HAP-1 (cell line): ENCODE results near the gene BOD1L2.

Experiments
- DNase-seq, 2 experiments: peaks; one replicate each; pipeline ENCODE4 v3.0.0-alpha.2; 2016 to 2020; ENCODE audit warnings: low spot score in 2 of 2
- H3K27me3 ChIP-seq: fragments of 250-450 bp; sonication (Bioruptor Pico); 2 replicates; pipeline ENCODE4 v1.5.1; 2020; ENCODE audit warnings: low read depth, mild to moderate bottlenecking, moderate library complexity
- H3K36me3 ChIP-seq: fragments of 250-450 bp; sonication (Bioruptor Pico); replicated peaks from 2 replicates; pipeline ENCODE4 v1.5.1; 2020; ENCODE audit warnings: mild to moderate bottlenecking
- H3K4me1 ChIP-seq: fragments of 250-450 bp; sonication (Bioruptor Pico); 2 replicates; pipeline ENCODE4 v1.5.1; 2020; ENCODE audit warnings: mild to moderate bottlenecking
- H3K4me3 ChIP-seq: fragments of 250-450 bp; sonication (Bioruptor Pico); 2 replicates; pipeline ENCODE4 v1.5.1; 2020; ENCODE audit warnings: mild to moderate bottlenecking, moderate library complexity
- H3K9me3 ChIP-seq: fragments of 250-450 bp; sonication (Bioruptor Pico); 2 replicates; pipeline ENCODE4 v1.5.1; 2020; ENCODE audit warnings: mild to moderate bottlenecking, moderate library complexity
- in situ Hi-C: fragments of 300-500 bp; cut with MboI; formaldehyde crosslinking; loops from 3 replicates; pipeline ENCODE4 v1.14.3; 2020; ENCODE audit warnings: low sequenced_read_pairs, inconsistent platforms, mixed read lengths

Gene BOD1L2

DNA sequence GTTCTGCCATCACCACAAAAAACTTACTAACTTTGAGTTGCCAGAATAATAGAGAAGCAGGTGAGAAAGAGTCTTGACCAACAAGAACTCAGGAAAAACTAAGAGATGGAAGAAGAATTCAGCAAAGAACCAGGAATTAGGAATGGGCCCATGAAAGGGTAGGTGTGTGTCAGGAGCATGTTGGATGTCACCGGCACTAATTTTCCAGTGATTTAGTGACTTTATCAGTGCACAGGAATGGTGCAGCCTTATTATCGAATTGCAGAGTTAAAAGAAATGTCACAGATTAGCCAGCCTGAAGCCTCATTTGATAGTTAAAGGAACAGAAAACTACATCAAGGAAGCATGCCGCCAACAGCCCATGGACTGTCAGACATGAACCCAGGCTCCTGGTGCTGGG, 9.0 kb upstream of the BOD1L2 start:
- in situ Hi-C loops, result no loop called here
- H3K4me1 ChIP-seq, result no peaks in the 10 kb centered on the region; the same call in 1 of the 2 replicates
- no peaks in the 10 kb centered on the region for H3K36me3 ChIP-seq
- no peaks in the 10 kb centered on the region for H3K27me3 ChIP-seq
- no peak for DNase-seq
- H3K9me3 ChIP-seq, result no peaks in the 10 kb centered on the region
- no peak overlapping the region for H3K4me3 ChIP-seq

DNA sequence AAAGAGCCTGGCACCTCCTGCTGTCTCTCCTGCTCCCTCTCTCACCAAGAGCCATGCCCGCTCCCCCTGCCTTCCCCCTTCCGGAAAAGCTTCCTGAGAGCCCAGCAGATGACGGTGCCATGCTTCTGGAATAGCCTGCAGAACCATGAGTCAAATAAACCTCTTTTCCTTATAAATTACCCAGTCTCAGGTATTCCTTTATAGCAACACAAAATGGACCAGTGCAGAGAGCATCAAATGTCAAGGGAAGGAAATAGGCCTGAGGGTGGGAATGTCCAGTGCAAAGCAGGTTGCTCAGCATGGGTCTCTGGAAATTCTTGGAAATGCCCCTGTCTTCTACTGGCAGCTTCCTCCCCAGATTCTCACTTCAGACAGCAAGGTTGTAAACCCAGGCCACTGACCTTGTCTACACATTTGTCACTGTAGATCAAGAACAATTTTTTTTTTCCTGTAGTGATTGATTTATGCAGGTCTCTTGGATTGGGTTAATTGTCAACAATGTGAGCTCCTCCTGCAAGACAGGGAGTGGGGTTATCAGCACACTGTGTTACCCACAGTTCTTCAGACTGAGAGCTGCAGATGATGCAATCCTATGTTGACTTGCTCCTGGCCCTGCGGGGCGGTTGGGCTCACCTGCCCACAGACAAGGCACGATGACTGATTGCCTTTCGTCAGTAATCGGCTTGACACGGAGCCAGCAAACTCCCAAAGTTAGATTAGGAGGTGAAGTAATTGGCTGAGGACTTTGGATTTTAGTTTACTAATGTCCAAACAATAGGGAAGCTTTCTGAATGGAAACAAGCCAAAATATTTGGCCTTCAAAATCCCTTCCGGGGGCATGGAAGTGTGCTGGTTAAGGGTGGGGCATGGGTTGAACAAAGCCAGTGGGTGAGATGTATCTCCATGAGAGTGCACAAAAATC, 5.4 kb upstream of the BOD1L2 start:
- Histone ChIP-seq H3K27me3 (no peaks in the 10 kb centered on the region), H3K36me3 (no peaks in the 10 kb centered on the region), H3K9me3 (no peaks in the 10 kb centered on the region), H3K4me1 (no peaks in the 10 kb centered on the region), H3K4me3 (no peak overlapping the region)
- in situ Hi-C loops, result no loop called here
- DNase-seq, result no peak

DNA sequence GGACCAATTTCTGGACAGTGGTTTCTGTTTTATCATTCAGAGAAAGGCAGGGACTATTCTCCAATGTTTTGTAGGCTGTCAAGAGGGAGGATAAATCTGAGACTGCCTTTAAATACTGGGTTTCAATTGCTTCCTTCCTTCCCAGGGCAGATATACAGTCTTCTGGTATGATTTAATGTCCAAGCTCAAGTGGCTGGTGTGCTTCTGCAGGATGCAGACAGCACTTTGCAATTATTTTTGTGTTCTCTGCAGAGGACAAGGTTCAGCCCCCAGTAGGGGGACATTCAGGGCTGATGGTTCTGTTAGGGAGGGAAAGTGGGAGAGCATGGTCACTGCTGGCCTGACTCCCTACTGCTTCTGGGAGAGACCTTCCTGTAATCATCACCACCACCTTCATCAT, 4.6 kb upstream of the BOD1L2 start:
- Histone ChIP-seq H3K36me3 (no peaks in the 10 kb centered on the region), H3K9me3 (no peaks in the 10 kb centered on the region), H3K4me1 (no peaks in the 10 kb centered on the region), H3K4me3 (no peak overlapping the region), H3K27me3 (no peaks in the 10 kb centered on the region)
- in situ Hi-C loops, result no loop called here
- no peak for DNase-seq

DNA sequence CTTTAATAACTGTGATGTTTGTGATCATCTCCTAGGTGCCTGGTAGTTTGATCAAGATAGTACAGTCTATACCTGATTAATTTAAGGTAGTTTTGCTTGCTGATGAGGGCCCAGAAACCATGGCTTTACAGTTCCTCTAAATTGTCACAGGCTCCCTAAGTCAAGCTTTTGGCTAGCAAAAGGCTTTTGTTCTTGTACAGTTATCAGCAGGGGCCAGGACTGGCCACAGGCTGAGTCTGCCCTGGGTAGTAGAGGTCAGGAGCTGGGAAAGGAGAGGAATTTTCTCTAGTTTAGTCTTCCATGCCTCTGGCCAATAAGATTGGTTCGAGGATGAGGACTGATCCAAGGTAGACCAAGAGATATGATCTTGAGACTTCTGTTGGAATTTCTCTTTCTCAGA, 3.6 kb upstream of the BOD1L2 start:
- H3K4me1 ChIP-seq, result no peaks in the 10 kb centered on the region
- no peaks in the 10 kb centered on the region for H3K27me3 ChIP-seq
- H3K36me3 ChIP-seq, result no peaks in the 10 kb centered on the region
- H3K4me3 ChIP-seq, result no peak overlapping the region
- in situ Hi-C loops, result no loop called here
- no peaks in the 10 kb centered on the region for H3K9me3 ChIP-seq
- no peak for DNase-seq

DNA sequence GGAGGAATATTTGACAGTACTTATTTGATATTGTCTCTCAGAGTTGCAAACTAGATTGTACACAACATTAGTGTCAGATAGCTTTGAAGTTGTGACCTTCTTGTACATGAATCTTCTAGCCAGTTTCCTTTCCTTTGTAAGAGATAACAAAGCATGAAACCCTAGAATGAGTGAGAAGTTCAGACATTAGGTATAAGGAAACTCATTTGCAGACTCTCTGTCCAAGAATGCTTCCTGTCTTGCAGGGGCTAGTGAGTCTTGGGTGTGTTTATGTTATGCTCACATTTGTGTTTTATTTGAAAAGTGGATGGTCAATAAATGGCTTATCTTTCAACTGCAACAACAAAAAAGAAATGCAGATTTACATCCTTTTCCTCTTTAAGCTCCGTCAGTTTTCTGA, 1.4 kb downstream of the BOD1L2 start:
- in situ Hi-C loops, result no loop called here
- Histone ChIP-seq H3K4me3 (no peak overlapping the region), H3K36me3 (no peaks in the 10 kb centered on the region)

DNA sequence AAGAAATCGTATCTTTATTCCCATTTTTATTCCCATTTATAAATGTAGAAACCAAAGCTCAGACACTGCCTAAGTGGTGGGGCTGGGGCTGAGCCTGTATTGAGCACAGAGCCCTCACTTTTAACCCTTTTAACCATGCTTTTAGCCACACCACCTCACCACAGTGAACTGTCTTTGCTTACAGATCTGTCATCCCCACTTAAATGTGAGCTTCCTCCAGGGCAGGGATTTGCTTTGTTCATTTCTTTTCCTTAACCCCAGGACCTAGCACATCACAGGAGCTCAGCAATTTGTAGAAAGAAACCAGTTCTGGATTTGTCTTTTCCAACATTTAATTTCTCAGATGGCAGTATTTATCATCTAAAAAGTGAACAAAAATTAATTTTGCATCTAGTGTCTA, 2.2 kb downstream of the BOD1L2 start:
- in situ Hi-C loops, result no loop called here
- H3K4me1 ChIP-seq, result peaks cover 13% of the 10 kb centered on the region
- H3K4me3 ChIP-seq, result no peak overlapping the region
- H3K27me3 ChIP-seq, result no peaks in the 10 kb centered on the region
- DNase-seq, result no peak
- no peaks in the 10 kb centered on the region for H3K36me3 ChIP-seq
- no peaks in the 10 kb centered on the region for H3K9me3 ChIP-seq

More for the DNA sequence above, 1.4 kb downstream of the BOD1L2 start:
- peaks cover 13% of the 10 kb centered on the region for H3K4me1 ChIP-seq
- no peaks in the 10 kb centered on the region for H3K9me3 ChIP-seq
- DNase-seq, result no peak
- H3K27me3 ChIP-seq, result no peaks in the 10 kb centered on the region

DNA sequence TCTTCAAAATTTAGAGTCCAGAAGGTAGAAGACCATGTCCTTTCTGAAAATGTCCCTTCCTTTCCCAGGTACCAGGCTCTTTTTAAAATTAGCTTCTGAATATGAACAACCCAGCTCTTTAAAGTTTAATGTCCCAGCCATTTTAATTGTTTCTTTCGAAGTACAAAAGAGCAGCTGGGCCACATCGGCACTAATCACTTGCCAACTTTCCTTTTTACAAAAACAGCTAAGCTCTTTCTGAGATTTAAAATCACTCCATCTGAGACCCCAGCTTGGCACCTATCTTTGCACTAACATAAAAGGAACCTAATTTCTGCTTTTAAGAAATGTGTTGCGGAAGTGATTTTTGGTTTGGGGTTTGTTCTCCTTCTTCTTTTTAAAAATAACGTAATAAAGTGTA, 2.6 kb downstream of the BOD1L2 start:
- peak in 1 of 2 experiments; percentile 4 for DNase-seq
- in situ Hi-C loops, result no loop called here

DNA sequence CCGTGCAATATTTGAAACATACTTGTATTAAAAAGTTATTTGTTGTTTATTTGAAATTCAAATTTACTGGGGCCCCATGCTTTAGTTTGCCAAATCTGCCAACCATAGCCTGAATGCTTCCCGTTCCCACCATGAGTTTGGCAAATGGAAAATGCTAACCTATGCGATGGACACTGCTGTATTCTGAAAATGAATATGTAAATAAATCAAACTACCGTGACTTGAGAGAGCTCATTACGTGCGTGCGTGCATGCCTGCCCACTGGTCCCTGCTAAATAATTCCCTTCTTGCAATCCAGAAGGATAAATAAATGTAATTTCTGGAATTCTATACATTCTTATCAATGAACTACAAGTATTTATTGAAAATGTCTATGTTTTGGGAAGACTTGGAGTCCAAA, 3.2 kb downstream of the BOD1L2 start:
- in situ Hi-C loops, result no loop called here
- no peaks in the 10 kb centered on the region for H3K27me3 ChIP-seq

More for the DNA sequence above, 2.6 kb downstream of the BOD1L2 start:
- Histone ChIP-seq H3K4me3 (no peak overlapping the region), H3K27me3 (no peaks in the 10 kb centered on the region), H3K4me1 (peaks cover 13% of the 10 kb centered on the region), H3K36me3 (no peaks in the 10 kb centered on the region), H3K9me3 (no peaks in the 10 kb centered on the region)

DNA sequence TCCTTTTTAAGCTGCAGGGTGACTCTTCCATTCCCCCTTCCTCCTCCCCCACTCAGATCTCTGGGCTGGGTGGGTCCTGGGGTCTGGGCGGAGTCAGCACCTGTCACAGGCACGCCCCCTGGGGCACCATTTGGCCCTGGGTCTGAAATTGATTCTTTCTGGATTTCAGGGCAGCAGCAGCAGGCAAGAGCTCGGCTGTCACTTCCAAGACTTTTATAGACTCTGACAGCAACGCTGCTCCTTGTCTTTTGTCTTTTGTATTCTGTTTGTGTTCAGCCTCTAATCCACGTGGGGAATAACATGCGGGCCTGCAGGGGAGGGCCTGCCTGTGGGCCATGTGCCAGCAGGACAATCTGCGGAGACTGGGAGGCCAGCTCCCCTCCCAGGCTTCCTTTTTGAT, 3.9 kb downstream of the BOD1L2 start:
- Histone ChIP-seq H3K4me3 (no peak overlapping the region), H3K9me3 (no peaks in the 10 kb centered on the region), H3K4me1 (peaks cover 13% of the 10 kb centered on the region), H3K27me3 (no peaks in the 10 kb centered on the region), H3K36me3 (no peaks in the 10 kb centered on the region)
- DNase-seq, result peak; percentile 62 to 77
- in situ Hi-C loops, result no loop called here

More for the DNA sequence above, 3.2 kb downstream of the BOD1L2 start:
- Histone ChIP-seq H3K4me1 (peaks cover 13% of the 10 kb centered on the region), H3K4me3 (no peak overlapping the region), H3K9me3 (no peaks in the 10 kb centered on the region), H3K36me3 (no peaks in the 10 kb centered on the region)
- no peak for DNase-seq

DNA sequence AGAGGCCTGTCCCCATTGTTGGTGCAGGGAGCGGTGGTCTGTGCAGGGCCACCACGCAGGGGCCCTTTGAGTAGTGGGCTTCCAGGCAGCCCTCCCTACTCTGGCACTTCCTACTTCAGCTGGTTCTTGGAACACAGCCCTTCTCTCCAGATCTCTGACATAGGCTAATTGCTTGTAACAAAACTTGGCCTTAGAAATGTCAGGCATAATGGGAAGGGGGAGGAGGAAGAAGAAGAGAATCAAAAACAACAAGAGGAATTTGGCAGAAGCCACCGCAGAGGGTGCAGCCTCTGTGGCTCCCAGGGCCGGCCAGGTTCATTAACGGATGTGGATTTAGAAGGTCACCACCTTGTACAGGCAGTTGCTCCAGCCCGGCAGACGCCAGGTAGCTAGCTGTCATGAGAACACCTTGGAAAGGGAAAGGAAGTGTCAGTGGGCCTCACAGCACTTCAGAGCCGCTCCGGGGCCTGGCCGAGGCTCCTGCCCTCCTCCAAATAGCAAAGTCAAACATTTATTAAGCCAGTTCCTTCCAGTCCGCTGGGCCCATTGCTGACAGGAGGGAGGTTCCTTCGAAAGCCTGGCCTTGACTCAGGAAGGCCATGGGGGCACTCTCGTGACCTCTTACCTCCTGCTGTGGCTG, 7.4 kb downstream of the BOD1L2 start:
- Histone ChIP-seq H3K4me3 (no peak overlapping the region), H3K27me3 (no peaks in the 10 kb centered on the region), H3K36me3 (no peaks in the 10 kb centered on the region), H3K4me1 (peaks cover 13% of the 10 kb centered on the region), H3K9me3 (no peaks in the 10 kb centered on the region)
- no peak for DNase-seq
- in situ Hi-C loops, result no loop called here

DNA sequence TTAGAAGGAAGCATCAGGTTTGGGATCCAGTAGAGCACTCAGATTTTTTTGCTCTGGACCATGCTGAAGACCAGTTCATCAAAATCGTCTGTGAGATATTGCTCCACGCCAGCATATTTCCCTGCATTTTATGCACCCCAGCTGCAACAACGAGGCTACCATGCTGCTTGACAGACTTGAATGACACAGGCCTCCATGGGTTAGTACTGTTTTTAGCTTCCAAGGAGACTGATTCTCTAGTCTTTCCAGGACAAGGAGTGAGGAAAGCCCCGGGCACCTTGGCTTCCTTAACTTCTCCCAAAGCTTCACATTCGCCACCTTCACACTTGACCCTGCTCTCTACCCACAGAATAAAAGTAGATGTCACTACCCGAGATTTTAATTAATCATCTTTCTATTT, 17.5 kb downstream of the BOD1L2 start:
- H3K4me3 ChIP-seq, result no peak overlapping the region
- peaks cover 2% of the 10 kb centered on the region; the same call in 1 of the 2 replicates for H3K27me3 ChIP-seq
- no peaks in the 10 kb centered on the region for H3K9me3 ChIP-seq
- no peaks in the 10 kb centered on the region for H3K36me3 ChIP-seq
- no peak for DNase-seq
- in situ Hi-C loops, result no loop called here
- H3K4me1 ChIP-seq, result no peaks in the 10 kb centered on the region

DNA sequence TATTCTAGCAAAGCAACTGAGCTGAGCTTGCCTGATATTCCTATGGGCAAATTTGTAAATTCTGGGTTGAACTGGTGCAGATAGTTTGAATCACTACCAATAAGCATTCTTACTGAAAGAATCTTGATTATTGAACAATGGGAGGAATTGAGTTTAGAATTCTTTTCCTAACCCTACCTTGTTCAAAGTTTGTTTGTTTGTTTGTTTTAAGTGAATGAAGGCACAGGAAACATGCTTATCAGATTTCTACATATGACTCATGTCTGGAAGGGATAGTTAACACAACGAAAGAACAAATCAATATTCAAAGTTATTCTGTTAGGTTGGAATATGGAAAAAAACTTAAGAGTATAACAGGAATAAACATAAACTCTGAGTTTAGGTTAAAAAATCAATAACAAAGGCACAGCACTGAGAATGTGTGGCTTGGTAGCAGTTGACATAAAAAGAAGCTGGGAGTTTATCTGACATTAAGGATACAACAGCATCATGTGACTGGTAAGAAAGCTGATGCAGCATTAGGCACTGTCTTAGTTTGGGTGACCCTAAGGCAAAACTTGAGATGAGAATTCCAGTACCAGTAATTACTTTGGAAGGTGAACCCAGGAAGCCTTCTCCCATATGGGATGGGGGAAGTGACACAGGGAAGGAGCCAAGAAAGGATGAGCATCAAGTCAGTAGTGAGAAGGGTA, 20.9 kb downstream of the BOD1L2 start:
- Histone ChIP-seq H3K36me3 (no peaks in the 10 kb centered on the region), H3K4me1 (no peaks in the 10 kb centered on the region), H3K27me3 (no peaks in the 10 kb centered on the region), H3K4me3 (no peak overlapping the region), H3K9me3 (no peaks in the 10 kb centered on the region)
- in situ Hi-C loops, result no loop called here
- DNase-seq, result no peak

DNA sequence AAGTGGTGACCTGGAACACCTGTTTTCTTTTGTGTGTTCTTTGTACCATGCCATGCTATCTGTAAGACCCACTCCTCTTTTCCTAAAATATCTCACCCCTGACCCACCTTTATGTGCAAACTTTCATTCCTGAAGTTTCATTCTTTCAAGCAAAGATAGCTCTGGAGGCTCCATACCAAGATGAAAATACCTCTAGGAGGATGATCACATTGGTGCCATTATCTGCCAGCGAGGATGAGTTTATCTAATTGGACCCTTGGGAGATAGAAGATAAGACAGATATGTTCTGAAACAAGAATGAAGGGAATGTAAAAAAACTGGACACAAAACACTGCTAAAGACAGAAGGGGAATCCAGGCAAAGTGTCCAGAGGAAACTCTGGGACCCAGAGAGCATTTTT, 24.1 kb downstream of the BOD1L2 start:
- Histone ChIP-seq H3K4me1 (no peaks in the 10 kb centered on the region), H3K27me3 (no peaks in the 10 kb centered on the region)

DNA sequence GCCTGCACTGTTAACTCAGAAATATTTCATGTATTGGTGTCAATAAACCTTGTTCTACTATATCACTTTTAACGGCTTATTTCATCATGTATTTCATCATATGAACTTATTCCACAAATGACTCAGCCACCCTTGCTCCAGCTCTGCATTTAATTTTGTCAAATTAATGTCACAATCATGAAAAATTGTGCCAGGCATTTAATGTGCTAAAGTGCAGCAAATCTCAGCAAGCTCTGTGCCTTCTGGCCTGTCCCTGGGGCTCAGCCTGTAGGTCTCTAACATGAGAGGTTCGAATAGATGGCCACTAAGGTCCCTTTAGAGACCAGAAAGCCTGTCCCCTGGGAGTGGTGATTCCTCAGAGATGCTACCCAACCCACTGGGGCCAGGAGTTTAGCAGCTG, 28.6 kb downstream of the BOD1L2 start:
- H3K36me3 ChIP-seq, result no peaks in the 10 kb centered on the region
- DNase-seq, result no peak
- H3K4me3 ChIP-seq, result no peak overlapping the region
- in situ Hi-C loops, result no loop called here
- H3K27me3 ChIP-seq, result no peaks in the 10 kb centered on the region
- H3K9me3 ChIP-seq, result no peaks in the 10 kb centered on the region
- H3K4me1 ChIP-seq, result no peaks in the 10 kb centered on the region

More for the DNA sequence above, 24.1 kb downstream of the BOD1L2 start:
- in situ Hi-C loops, result no loop called here
- no peak for DNase-seq
- Histone ChIP-seq H3K4me3 (no peak overlapping the region), H3K9me3 (no peaks in the 10 kb centered on the region), H3K36me3 (no peaks in the 10 kb centered on the region)
